ENCODE results near the gene HELLS.
"Not testable (repeated sequence)": the region's sequence is repeated elsewhere in the genome, so short reads cannot be mapped to it uniquely, and the experiment has no call there.

Gene HELLS

DNA sequence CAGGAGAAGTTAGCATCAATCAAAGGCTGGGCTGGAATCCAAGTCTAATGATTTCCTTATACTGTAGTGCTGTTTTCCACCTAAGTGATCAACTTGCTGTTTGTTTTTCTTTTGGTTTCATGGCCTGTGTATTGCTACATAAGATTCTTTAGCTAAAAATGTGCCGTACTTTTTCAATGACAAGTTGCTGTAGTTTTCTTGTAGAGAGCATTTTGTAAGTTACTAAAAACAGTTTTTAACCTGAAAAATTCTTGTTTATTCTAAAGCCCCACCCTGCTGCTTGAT, 1.3 kb downstream of the HELLS start:
- Histone ChIP-seq H3K27me3 (ENCODE audit: control insufficient read depth, insufficient read depth, low read length) (no peaks in the 10 kb centered on the region), H3K4me1 (ENCODE audit: control insufficient read depth, insufficient read depth, low read length) (peaks cover 4% of the 10 kb centered on the region), H3K4me3 (ENCODE audit: low read depth, low read length) (peak overlapping the region; percentile 78), H3K9me3 (ENCODE audit: control insufficient read depth, insufficient read depth, low read length) (no peaks in the 10 kb centered on the region), H3K36me3 (ENCODE audit: control insufficient read depth, insufficient read depth, low read length) (no peaks in the 10 kb centered on the region), H3K9ac (ENCODE audit: low read depth, low read length) (peak overlapping the region; percentile 82)

DNA sequence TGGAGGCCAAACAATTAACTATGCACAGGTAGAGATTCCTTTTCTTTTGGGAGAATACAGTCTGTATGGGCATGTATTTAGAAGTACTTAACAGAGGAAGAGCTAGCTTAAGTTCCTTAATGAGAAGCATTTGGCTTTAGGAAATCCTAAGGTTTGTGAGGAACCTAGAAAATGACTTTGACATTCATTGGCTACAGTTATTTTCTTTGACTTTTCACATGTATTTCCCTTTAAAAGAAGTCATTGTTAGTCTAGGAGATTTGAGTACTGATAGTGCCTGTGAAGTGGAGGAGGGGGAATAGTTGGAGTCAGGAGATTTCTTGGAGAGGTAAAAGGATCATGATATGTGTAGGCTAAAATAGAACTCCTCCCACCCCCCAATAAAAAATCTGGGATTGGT, 3.6 kb downstream of the HELLS start:
- H3K9me3 ChIP-seq (ENCODE audit: control insufficient read depth, insufficient read depth, low read length) = no peaks in the 10 kb centered on the region
- H3K36me3 ChIP-seq (ENCODE audit: control insufficient read depth, insufficient read depth, low read length) = peaks cover 4% of the 10 kb centered on the region
- H3K4me1 ChIP-seq (ENCODE audit: control insufficient read depth, insufficient read depth, low read length) = peaks cover 4% of the 10 kb centered on the region
- H3K9ac ChIP-seq (ENCODE audit: low read depth, low read length) = no peak overlapping the region
- H3K4me3 ChIP-seq (ENCODE audit: low read depth, low read length) = peak overlapping the region; percentile 2
- no peaks in the 10 kb centered on the region for H3K27me3 ChIP-seq (ENCODE audit: control insufficient read depth, insufficient read depth, low read length)

DNA sequence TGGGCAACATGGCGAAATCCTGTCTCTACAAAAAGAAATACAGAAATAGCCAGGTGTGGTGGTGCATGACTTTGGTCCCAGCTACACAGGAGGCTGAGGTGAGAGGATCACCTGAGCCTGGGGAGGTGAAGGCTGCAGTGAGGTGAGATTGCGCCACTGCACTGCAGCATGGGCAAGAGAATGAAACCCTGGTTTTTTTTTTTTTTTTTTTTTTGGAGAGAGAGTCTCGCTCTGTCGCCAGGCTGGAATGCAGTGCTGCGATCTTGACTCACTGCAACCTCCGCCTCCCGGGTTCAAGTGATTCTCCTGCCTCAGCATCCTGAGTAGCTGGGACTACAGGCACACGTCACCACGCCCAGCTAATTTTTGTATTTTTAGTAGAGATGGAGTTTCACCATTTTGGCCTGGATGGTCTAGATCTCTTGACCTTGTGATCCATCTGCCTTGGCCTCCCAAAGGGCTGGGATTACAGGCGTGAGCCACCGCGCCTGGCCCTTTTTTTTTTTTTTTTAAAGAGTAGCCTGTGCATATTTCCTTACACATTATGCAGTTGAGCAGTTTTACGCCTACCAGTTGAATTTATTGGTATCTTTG, 22.2 kb downstream of the HELLS start:
- H3K9ac ChIP-seq (ENCODE audit: low read depth, low read length); H3K4me1 ChIP-seq (ENCODE audit: control insufficient read depth, insufficient read depth, low read length); H3K4me3 ChIP-seq (ENCODE audit: low read depth, low read length); H3K27me3 ChIP-seq (ENCODE audit: control insufficient read depth, insufficient read depth, low read length); H3K9me3 ChIP-seq (ENCODE audit: control insufficient read depth, insufficient read depth, low read length): not testable (repeated sequence)
- H3K36me3 ChIP-seq (ENCODE audit: control insufficient read depth, insufficient read depth, low read length) = peaks cover 34% of the 10 kb centered on the region

DNA sequence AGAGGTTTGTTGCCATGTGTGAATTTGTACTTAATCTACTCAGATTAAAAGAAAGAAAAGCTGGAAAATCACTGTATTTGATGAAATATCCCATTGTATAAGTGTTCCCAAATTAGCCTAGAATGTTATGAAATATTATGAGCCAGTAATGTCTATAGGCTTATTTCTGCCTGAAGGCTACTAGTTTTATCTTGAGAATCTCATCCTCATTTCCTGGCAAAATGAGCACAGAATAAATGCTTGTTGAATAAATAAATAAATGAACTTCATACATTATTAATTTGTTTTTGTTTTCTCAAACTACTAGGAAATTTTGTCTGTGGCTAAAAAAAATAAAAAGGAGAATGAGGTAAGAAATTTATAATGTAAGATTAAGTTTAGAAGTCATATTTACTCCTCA, 25.5 kb downstream of the HELLS start:
- no peaks in the 10 kb centered on the region for H3K4me1 ChIP-seq (ENCODE audit: control insufficient read depth, insufficient read depth, low read length)
- no peaks in the 10 kb centered on the region for H3K9me3 ChIP-seq (ENCODE audit: control insufficient read depth, insufficient read depth, low read length)
- peaks cover 36% of the 10 kb centered on the region for H3K36me3 ChIP-seq (ENCODE audit: control insufficient read depth, insufficient read depth, low read length)
- no peak overlapping the region for H3K4me3 ChIP-seq (ENCODE audit: low read depth, low read length)
- no peak overlapping the region for H3K9ac ChIP-seq (ENCODE audit: low read depth, low read length)
- H3K27me3 ChIP-seq (ENCODE audit: control insufficient read depth, insufficient read depth, low read length) = no peaks in the 10 kb centered on the region

DNA sequence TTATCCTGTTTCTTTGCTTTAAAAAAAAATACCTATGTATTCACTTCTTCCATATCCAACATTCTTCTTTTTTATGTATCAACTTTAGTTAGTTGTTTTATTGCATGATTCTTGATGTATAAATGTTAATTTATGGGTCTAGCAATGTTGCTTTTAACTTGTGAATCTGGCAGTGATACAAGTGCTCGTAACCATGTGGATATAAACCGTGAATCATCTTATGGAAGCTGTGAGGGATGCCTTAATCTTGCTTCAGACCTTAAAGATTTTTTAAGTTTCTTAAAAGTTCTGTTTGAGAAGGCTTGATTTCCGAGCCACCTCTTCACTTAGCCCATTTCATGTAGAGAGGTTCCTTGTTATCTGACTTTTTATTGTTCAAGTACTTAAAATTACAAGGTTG, 25.9 kb downstream of the HELLS start:
- H3K4me1 ChIP-seq (ENCODE audit: control insufficient read depth, insufficient read depth, low read length) = no peaks in the 10 kb centered on the region
- H3K4me3 ChIP-seq (ENCODE audit: low read depth, low read length) = no peak overlapping the region
- no peak overlapping the region for H3K9ac ChIP-seq (ENCODE audit: low read depth, low read length)
- H3K36me3 ChIP-seq (ENCODE audit: control insufficient read depth, insufficient read depth, low read length) = peaks cover 36% of the 10 kb centered on the region
- no peaks in the 10 kb centered on the region for H3K9me3 ChIP-seq (ENCODE audit: control insufficient read depth, insufficient read depth, low read length)
- no peaks in the 10 kb centered on the region for H3K27me3 ChIP-seq (ENCODE audit: control insufficient read depth, insufficient read depth, low read length)

DNA sequence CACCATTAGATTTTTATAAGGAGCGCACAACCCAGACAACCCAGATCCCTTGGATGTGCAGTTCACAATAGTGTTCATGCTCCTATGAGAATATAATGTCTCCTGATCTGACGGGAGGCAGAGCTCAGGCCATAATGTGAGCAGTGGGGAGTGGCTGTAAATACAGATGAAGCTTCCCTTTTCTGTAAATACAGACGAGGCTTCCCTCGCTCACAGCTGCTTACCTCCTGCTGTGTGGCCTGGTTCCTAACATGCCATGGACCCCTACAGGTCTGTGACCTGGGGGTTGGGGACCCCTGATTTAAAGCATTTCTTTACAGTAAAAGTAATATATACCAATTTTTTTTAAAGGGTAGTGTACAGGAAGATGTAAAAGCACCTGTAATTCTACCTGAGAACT, 33.2 kb downstream of the HELLS start:
- Histone ChIP-seq H3K4me3 (ENCODE audit: low read depth, low read length) (no peak overlapping the region), H3K27me3 (ENCODE audit: control insufficient read depth, insufficient read depth, low read length) (no peaks in the 10 kb centered on the region), H3K9me3 (ENCODE audit: control insufficient read depth, insufficient read depth, low read length) (no peaks in the 10 kb centered on the region), H3K36me3 (ENCODE audit: control insufficient read depth, insufficient read depth, low read length) (peaks cover 9% of the 10 kb centered on the region), H3K9ac (ENCODE audit: low read depth, low read length) (no peak overlapping the region), H3K4me1 (ENCODE audit: control insufficient read depth, insufficient read depth, low read length) (no peaks in the 10 kb centered on the region)

DNA sequence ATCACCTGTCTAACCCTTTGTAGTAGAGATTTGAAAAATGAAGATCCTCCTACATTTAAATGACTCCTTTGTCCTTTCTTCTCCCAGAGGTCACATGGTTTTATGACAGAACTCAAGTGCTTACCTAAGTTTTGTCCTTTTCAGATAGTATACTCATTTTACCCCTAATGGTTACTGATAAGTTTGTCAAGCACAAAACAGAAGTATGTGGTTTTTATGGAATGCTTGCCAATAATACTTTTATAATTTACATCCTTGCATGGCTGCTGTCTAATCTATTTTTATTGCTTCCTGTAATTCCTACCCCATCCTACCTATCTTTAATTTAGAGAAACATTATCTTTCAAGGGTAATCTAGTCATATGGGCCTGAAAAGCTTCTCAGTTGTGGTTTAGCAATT, 37.5 kb downstream of the HELLS start:
- H3K27me3 ChIP-seq (ENCODE audit: control insufficient read depth, insufficient read depth, low read length) = no peaks in the 10 kb centered on the region
- H3K36me3 ChIP-seq (ENCODE audit: control insufficient read depth, insufficient read depth, low read length) = peaks cover 5% of the 10 kb centered on the region
- H3K4me1 ChIP-seq (ENCODE audit: control insufficient read depth, insufficient read depth, low read length) = no peaks in the 10 kb centered on the region
- H3K4me3 ChIP-seq (ENCODE audit: low read depth, low read length) = no peak overlapping the region
- H3K9ac ChIP-seq (ENCODE audit: low read depth, low read length) = no peak overlapping the region
- no peaks in the 10 kb centered on the region for H3K9me3 ChIP-seq (ENCODE audit: control insufficient read depth, insufficient read depth, low read length)

DNA sequence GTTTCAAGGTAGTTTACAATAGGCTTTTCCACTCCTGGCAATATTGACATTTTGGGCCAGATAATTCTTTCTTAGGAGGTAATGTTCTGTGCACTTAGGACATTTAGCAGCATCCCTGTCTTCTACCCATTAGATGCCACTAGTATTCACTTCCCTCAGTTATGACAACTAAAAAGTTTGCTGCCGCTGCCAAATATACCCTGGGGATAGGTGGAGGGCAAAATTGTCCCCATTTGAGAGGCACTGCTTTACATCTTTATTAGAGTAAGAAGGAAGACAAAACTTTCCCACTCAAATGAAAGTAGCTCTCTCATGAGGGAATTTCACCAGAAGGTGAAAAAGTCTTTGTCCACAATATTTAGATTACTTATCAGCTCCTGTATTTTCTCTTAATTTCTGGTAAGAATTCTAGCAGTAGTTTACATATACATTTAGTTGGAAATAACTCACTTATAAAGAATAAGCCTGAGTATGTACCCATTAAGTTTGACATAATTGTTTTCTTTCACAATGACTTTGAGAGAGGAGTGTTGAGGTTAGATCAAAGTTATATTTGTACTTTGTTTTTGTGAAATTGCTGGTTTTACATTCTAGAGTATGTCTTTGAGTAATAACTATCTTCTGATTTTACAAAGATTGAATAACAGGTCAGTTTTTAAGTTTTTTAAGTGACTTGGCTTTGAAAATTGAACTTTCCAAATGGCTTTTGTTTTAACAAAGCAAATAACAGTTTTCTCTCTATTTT, 46.0 kb downstream of the HELLS start:
- H3K4me1 ChIP-seq (ENCODE audit: control insufficient read depth, insufficient read depth, low read length) = no peaks in the 10 kb centered on the region
- peaks cover 48% of the 10 kb centered on the region for H3K36me3 ChIP-seq (ENCODE audit: control insufficient read depth, insufficient read depth, low read length)
- H3K4me3 ChIP-seq (ENCODE audit: low read depth, low read length) = no peak overlapping the region
- no peaks in the 10 kb centered on the region for H3K27me3 ChIP-seq (ENCODE audit: control insufficient read depth, insufficient read depth, low read length)
- H3K9me3 ChIP-seq (ENCODE audit: control insufficient read depth, insufficient read depth, low read length) = no peaks in the 10 kb centered on the region
- H3K9ac ChIP-seq (ENCODE audit: low read depth, low read length) = no peak overlapping the region

DNA sequence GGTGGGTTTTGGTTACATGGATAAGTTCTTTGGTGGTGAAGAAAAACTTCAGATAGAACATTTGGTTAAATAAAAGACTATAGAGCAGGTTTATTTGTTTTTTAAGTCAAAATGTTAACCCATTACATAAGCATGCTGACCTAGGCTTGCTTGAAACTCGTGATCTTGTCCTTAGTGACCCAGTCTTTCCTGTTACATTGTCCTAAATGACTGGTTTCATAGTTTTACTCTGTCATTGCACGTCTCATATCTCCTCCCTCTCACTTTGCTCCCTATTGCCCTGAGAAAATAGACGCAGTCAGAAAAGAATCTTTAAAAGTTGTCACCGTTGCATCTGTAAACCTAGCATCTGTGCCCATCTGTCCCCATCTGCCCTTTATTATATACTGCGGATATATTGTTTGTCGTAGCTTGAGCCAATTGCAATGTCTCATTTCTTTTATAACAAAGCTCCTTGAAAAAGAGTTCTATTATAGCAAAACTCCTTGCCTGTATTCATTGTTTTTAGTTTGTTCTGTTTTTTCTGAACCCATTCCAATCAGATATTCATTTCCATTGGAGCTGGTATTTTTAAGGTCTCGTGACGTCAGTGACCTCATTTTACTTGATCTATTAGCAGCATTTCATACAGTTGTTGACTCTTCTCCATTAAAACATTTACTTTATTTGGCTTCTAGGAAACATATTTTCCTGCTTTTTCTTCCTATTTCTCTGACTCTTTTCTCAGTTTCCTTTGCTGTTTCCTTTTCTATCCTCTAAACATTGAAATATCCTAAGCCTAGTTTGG, 57.3 kb downstream of the HELLS start:
- H3K4me1 ChIP-seq (ENCODE audit: control insufficient read depth, insufficient read depth, low read length) = no peaks in the 10 kb centered on the region
- H3K9ac ChIP-seq (ENCODE audit: low read depth, low read length) = no peak overlapping the region
- no peaks in the 10 kb centered on the region for H3K27me3 ChIP-seq (ENCODE audit: control insufficient read depth, insufficient read depth, low read length)
- H3K9me3 ChIP-seq (ENCODE audit: control insufficient read depth, insufficient read depth, low read length) = no peaks in the 10 kb centered on the region
- H3K4me3 ChIP-seq (ENCODE audit: low read depth, low read length) = no peak overlapping the region
- peaks cover 13% of the 10 kb centered on the region for H3K36me3 ChIP-seq (ENCODE audit: control insufficient read depth, insufficient read depth, low read length)

DNA sequence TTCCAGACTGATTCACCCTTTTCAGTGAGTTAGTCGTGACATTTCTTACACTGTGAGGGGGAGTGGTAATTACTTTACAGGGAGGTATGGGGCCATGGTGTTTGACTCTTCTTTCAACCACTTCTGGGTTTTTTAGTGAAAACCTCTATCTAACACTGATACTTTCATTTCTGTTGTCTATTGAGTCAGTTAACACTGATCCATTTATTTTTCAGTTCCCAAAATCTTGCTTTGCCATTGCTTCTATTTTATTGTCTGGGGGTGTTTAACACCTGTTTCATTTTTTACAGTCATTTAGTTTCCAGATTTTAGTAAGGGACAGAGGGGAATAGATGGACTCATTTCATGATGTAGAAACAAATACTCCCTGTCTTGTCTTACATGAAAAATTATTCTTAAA, 61.5 kb downstream of the HELLS start:
- H3K9ac ChIP-seq (ENCODE audit: low read depth, low read length) = no peak overlapping the region
- H3K9me3 ChIP-seq (ENCODE audit: control insufficient read depth, insufficient read depth, low read length) = no peaks in the 10 kb centered on the region
- no peak overlapping the region for H3K4me3 ChIP-seq (ENCODE audit: low read depth, low read length)
- H3K36me3 ChIP-seq (ENCODE audit: control insufficient read depth, insufficient read depth, low read length) = peaks cover 11% of the 10 kb centered on the region
- H3K27me3 ChIP-seq (ENCODE audit: control insufficient read depth, insufficient read depth, low read length) = no peaks in the 10 kb centered on the region
- H3K4me1 ChIP-seq (ENCODE audit: control insufficient read depth, insufficient read depth, low read length) = no peaks in the 10 kb centered on the region

DNA sequence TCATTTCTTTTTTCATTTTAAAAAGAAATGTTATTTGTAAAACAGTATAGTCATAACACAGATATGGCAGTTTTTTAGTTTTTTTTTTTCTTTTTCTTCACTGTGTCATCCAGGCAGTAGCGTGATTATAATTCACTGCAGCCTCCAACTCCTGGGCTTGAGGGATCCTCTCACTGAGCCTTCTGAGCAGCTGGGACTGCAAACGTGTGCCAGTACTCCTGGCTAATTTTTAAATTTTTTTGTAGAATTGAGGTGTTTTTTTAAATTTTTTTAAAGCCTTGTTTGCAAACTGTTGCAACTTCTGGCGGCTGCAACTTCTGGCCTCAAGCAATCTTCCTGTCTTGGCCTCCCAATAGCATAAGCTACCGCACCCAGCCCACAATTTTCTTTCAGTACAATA, 63.0 kb downstream of the HELLS start:
- H3K4me3 ChIP-seq (ENCODE audit: low read depth, low read length) = no peak overlapping the region
- no peaks in the 10 kb centered on the region for H3K9me3 ChIP-seq (ENCODE audit: control insufficient read depth, insufficient read depth, low read length)
- no peaks in the 10 kb centered on the region for H3K4me1 ChIP-seq (ENCODE audit: control insufficient read depth, insufficient read depth, low read length)
- peaks cover 7% of the 10 kb centered on the region for H3K36me3 ChIP-seq (ENCODE audit: control insufficient read depth, insufficient read depth, low read length)
- no peak overlapping the region for H3K9ac ChIP-seq (ENCODE audit: low read depth, low read length)
- H3K27me3 ChIP-seq (ENCODE audit: control insufficient read depth, insufficient read depth, low read length) = no peaks in the 10 kb centered on the region

DNA sequence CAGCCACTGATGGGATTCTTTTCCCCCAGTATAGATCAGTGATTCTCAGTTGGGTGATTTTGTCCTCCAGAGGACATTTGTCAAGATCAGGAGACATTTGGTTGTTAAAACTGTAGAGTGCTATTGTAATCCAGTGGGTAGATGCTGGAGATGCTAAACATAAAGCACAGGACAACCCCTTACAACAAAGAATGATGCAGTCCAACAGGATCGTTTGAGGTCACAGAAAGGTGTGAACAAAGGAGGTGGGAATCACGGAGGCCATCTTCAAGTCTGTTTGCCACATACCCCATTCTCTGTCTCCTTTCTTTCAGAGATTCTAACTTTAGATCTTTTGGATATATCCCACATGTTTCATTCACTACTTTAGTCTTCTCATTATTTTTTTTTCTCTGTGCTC, 69.0 kb downstream of the HELLS start:
- Histone ChIP-seq H3K36me3 (ENCODE audit: control insufficient read depth, insufficient read depth, low read length) (peaks cover 6% of the 10 kb centered on the region), H3K4me3 (ENCODE audit: low read depth, low read length) (no peak overlapping the region), H3K4me1 (ENCODE audit: control insufficient read depth, insufficient read depth, low read length) (no peaks in the 10 kb centered on the region), H3K9ac (ENCODE audit: low read depth, low read length) (no peak overlapping the region), H3K27me3 (ENCODE audit: control insufficient read depth, insufficient read depth, low read length) (no peaks in the 10 kb centered on the region), H3K9me3 (ENCODE audit: control insufficient read depth, insufficient read depth, low read length) (no peaks in the 10 kb centered on the region)
